GM18861 (cell line): Measurements from ENCODE around the gene C3AR1.

Experiments used
- ATAC-seq: cut with Tn5 transposase; IDR thresholded peaks from one replicate; pipeline ENCODE4 v1.9.1; 2021; ENCODE audit not compliant: unreplicated experiment

Gene C3AR1

GRCh38 chr12:8058506-8058905 lies 7.7 kb downstream of the C3AR1 start:
- no peak for ATAC-seq

GRCh38 chr12:8057839-8058238 lies 8.3 kb downstream of the C3AR1 start:
- ATAC-seq: no peak

GRCh38 chr12:8057306-8057705 lies 8.9 kb downstream of the C3AR1 start:
- no peak for ATAC-seq

- no peak for ATAC-seq
Observed at GRCh38 chr12:8054816-8055215, 11.3 kb downstream of the C3AR1 start.

GRCh38 chr12:8052679-8053078 lies 13.5 kb downstream of the C3AR1 start:
- no peak for ATAC-seq

- ATAC-seq: no peak
Observed at GRCh38 chr12:8050600-8051250, 15.4 kb downstream of the C3AR1 start.

- no peak for ATAC-seq
Observed at GRCh38 chr12:8048906-8049305, 17.3 kb downstream of the C3AR1 start.

GRCh38 chr12:8047842-8048241 lies 18.3 kb downstream of the C3AR1 start:
- ATAC-seq: no peak

GRCh38 chr12:8045952-8046944 lies 19.9 kb downstream of the C3AR1 start:
- no peak for ATAC-seq

- no peak for ATAC-seq
Observed at GRCh38 chr12:8040791-8041190, 25.4 kb downstream of the C3AR1 start.

- no peak for ATAC-seq
Observed at GRCh38 chr12:8038659-8039114, 27.5 kb downstream of the C3AR1 start.

- no peak for ATAC-seq
Observed at GRCh38 chr12:8037947-8038346, 28.2 kb downstream of the C3AR1 start.

GRCh38 chr12:8037046-8037663 lies 29.0 kb downstream of the C3AR1 start:
- no peak for ATAC-seq

GRCh38 chr12:8036346-8036745 lies 29.8 kb downstream of the C3AR1 start:
- no peak for ATAC-seq

- no peak for ATAC-seq
Observed at GRCh38 chr12:8035440-8036010, 30.6 kb downstream of the C3AR1 start.

- ATAC-seq: no peak
Observed at GRCh38 chr12:8034802-8035201, 31.4 kb downstream of the C3AR1 start.

GRCh38 chr12:8033153-8034044 lies 32.8 kb downstream of the C3AR1 start:
- no peak for ATAC-seq

GRCh38 chr12:8032242-8033152 lies 33.7 kb downstream of the C3AR1 start, which contains the start of gene FOXJ2:
Gene FOXJ2, plus strand, starts transcription at chr12:8032716. Its CDS starts 7,117 bp downstream, at chr12:8039833.
- ATAC-seq: peak; percentile 65

GRCh38 chr12:8031872-8032241 lies 34.3 kb downstream of the C3AR1 start:
- ATAC-seq: no peak
